HepG2 (cell line): ENCODE data around the gene DBN1. TPM values are rescaled to one million over a fixed set of nuclear protein-coding genes. Genes with fewer than 3 reads are reported as not detected.

Experiments used
- ATAC-seq: fragments of 200-7000 bp; cut with Tn5 transposase; 3 replicates; pipeline ENCODE4 v1.9.1; 2020; ENCODE audit warnings: mild to moderate bottlenecking, moderate library complexity
- BruUV-seq: library from RNA; stranded (reverse); fragments of 400-500 nt; replicated peaks from 2 replicates; lab custom pipeline; 2021; lab: Mats Ljungman, UMichigan
- CTCF ChIA-PET: fragments of 300-600 bp; formaldehyde crosslinking; extraction: SDS; loops from one replicate; lab custom pipeline; 2021; ENCODE audit warnings: low total read pairs, inconsistent platforms, low intra/inter-chr PET ratio; lab: Yijun Ruan, JAX
- POLR2A ChIA-PET: fragments of 350-600 bp; sonication (Branson Sonifier 250); formaldehyde crosslinking; loops from one replicate; lab custom pipeline; 2020; ENCODE audit warnings: antibody characterized with exemption, inconsistent platforms; lab: Yijun Ruan, JAX
- DNase-seq: peaks from one replicate; pipeline ENCODE4 v3.0.0-alpha.2; 2015; ENCODE audit warnings: low spot score
- FAIRE-seq: peaks from 3 replicates; lab custom pipeline; 2011; peaks lifted over from hg19 to GRCh38; lab: Jason Lieb, UNC
- H2AFZ ChIP-seq: one replicate; pipeline ENCODE4 v1.6.1; 2011; ENCODE audit warnings: low read length, inconsistent platforms
- H3K27ac ChIP-seq: fragments of 300-600 bp; 3 replicates; pipeline ENCODE4 v1.8.0; 2011; ENCODE audit warnings: mixed run types, mild to moderate bottlenecking, mixed read lengths, low read length, inconsistent platforms; ENCODE audit not compliant: insufficient read depth; ENCODE audit errors: extremely low read length
- H3K27me3 ChIP-seq, 2 experiments: fragments of 200-600 bp in 1 of 2; 2 replicates in 1 of 2; 3 replicates in 1 of 2; pipeline versions ENCODE4 v1.6.0 to v1.8.0; 2011; ENCODE audit warnings: low read length in 2 of 2, mild to moderate bottlenecking in 2 of 2, moderate library complexity in 2 of 2, inconsistent platforms in 1 of 2; ENCODE audit not compliant: insufficient read depth in 2 of 2, control insufficient read depth in 1 of 2
- H3K36me3 ChIP-seq, 2 experiments: fragments of 200-600 bp in 1 of 2; replicated peaks in 1 of 2; 2 replicates in 1 of 2; 3 replicates in 1 of 2; pipeline versions ENCODE4 v1.5.1 to v1.8.0; 2011; ENCODE audit warnings: low read length in 2 of 2, inconsistent platforms in 1 of 2; ENCODE audit not compliant: insufficient read depth in 2 of 2, control insufficient read depth in 1 of 2
- H3K4me1 ChIP-seq: 2 replicates; pipeline ENCODE4 v1.5.1; 2012; ENCODE audit warnings: low read length, inconsistent platforms; ENCODE audit not compliant: insufficient read depth
- H3K4me2 ChIP-seq: 2 replicates; pipeline ENCODE4 v1.6.0; 2011; ENCODE audit warnings: low read depth, low read length, inconsistent platforms
- H3K4me3 ChIP-seq, 3 experiments: fragments of 200-600 bp in 1 of 3; sonication (generic), shearing (Covaris generic) in 1 of 3; replicated peaks in 1 of 3; 2 replicates each; pipeline ENCODE4 v1.5.1; 2011 to 2016; ENCODE audit warnings: low read length in 3 of 3, inconsistent platforms in 2 of 3, low read depth in 2 of 3, mild to moderate bottlenecking in 2 of 3, control low read depth in 1 of 3, mixed read lengths in 1 of 3; ENCODE audit not compliant: insufficient read depth in 1 of 3
- H3K79me2 ChIP-seq: one replicate; pipeline ENCODE4 v1.6.1; 2011; ENCODE audit warnings: low read length, inconsistent platforms; ENCODE audit not compliant: insufficient read depth
- H3K9ac ChIP-seq: 2 replicates; pipeline ENCODE4 v1.6.0; 2011; ENCODE audit warnings: mild to moderate bottlenecking, low read depth, low read length, inconsistent platforms; ENCODE audit not compliant: insufficient read depth
- H3K9me3 ChIP-seq: 2 replicates; pipeline ENCODE4 v1.5.1; 2012; ENCODE audit warnings: mild to moderate bottlenecking, low read length
- H4K20me1 ChIP-seq: 2 replicates; pipeline ENCODE4 v1.6.0; 2011; ENCODE audit warnings: inconsistent platforms, mild to moderate bottlenecking, low read length, moderate library complexity; ENCODE audit not compliant: insufficient read depth
- ATAD3A ChIP-seq: sonication (generic); formaldehyde crosslinking; IDR thresholded peaks from 2 replicates; pipeline ENCODE4 v1.4.0; 2020; ENCODE audit warnings: missing genetic modification reagents
- CCAR2 ChIP-seq: fragments of 200-400 bp; formaldehyde crosslinking; optimal IDR thresholded peaks from 2 replicates; pipeline ENCODE3; 2018; ENCODE audit warnings: low read depth, mild to moderate bottlenecking, low read length, moderate library complexity
- GLI4 ChIP-seq: sonication (generic); formaldehyde crosslinking; IDR thresholded peaks from 2 replicates; pipeline ENCODE4 v1.5.1; 2020; ENCODE audit warnings: missing genetic modification reagents, mild to moderate bottlenecking, moderate library complexity, borderline replicate concordance
- KLF9 ChIP-seq: IDR thresholded peaks from 2 replicates; pipeline ENCODE4 v1.6.1; 2016; ENCODE audit warnings: low read depth
- MED1 ChIP-seq: sonication (generic); formaldehyde crosslinking; IDR thresholded peaks from 2 replicates; pipeline ENCODE4 v1.4.0; 2020; ENCODE audit warnings: missing genetic modification reagents
- MXD3 ChIP-seq: IDR thresholded peaks from 2 replicates; pipeline ENCODE4 v1.6.1; 2016; ENCODE audit warnings: mild to moderate bottlenecking, missing biosample characterization, missing genetic modification reagents
- REPIN1 ChIP-seq: sonication (generic); formaldehyde crosslinking; IDR thresholded peaks from 2 replicates; pipeline ENCODE4 v1.8.0; 2022; ENCODE audit warnings: missing genetic modification reagents, low read depth, mild to moderate bottlenecking, borderline replicate concordance
- RXRA ChIP-seq: sonication (generic); formaldehyde crosslinking; IDR thresholded peaks from 2 replicates; pipeline ENCODE4 v1.5.1; 2020; ENCODE audit warnings: missing genetic modification reagents
- TBL1XR1 ChIP-seq: fragments of 150-350 bp; IDR thresholded peaks from 2 replicates; pipeline ENCODE4 v1.6.1; 2014; ENCODE audit warnings: borderline replicate concordance, low read length; ENCODE audit not compliant: partially characterized antibody
- ZBTB7B ChIP-seq: sonication (generic); formaldehyde crosslinking; IDR thresholded peaks from 2 replicates; pipeline ENCODE4 v1.4.0; 2020; ENCODE audit warnings: missing genetic modification reagents
- ZMYM4 ChIP-seq: sonication (generic); formaldehyde crosslinking; IDR thresholded peaks from 2 replicates; pipeline ENCODE4 v1.8.1; 2023; ENCODE audit warnings: mild to moderate bottlenecking, missing genetic modification reagents
- ZNF101 ChIP-seq: sonication (generic); formaldehyde crosslinking; IDR thresholded peaks from 2 replicates; pipeline ENCODE4 v1.4.0; 2020; ENCODE audit warnings: mild to moderate bottlenecking, low read depth, missing genetic modification reagents, borderline replicate concordance
- ZNF253 ChIP-seq: sonication (generic); formaldehyde crosslinking; IDR thresholded peaks from 2 replicates; pipeline ENCODE4 v1.8.0; 2022; ENCODE audit warnings: mild to moderate bottlenecking, missing genetic modification reagents, borderline replicate concordance
- ZNF570 ChIP-seq: sonication (generic); formaldehyde crosslinking; IDR thresholded peaks from 2 replicates; pipeline ENCODE4 v1.4.0; 2020; ENCODE audit warnings: mild to moderate bottlenecking, missing genetic modification reagents, borderline replicate concordance
- ZNF720 ChIP-seq: sonication (generic); formaldehyde crosslinking; IDR thresholded peaks from 2 replicates; pipeline ENCODE4 v1.4.0; 2020; ENCODE audit warnings: missing genetic modification reagents
- WGBS: methylation state at CpG from one replicate; pipeline ENCODE4 v1.1.6; 2017; ENCODE audit warnings: low lambda C conversion rate; 5-methylcytosine and 5-hydroxymethylcytosine counted together
- in situ Hi-C: cut with HindIII; loops from 2 replicates; pipeline ENCODE4 v1.10.0; 2017; ENCODE audit warnings: low pct_unique_long_range_greater_than_20kb; ENCODE audit not compliant: extremely low pct_ligation_motif_present
- intact Hi-C: fragments of 100-400 bp; cut with micrococcal nuclease; formaldehyde crosslinking; loops from one replicate; pipeline ENCODE4 v1.10.0; 2022; ENCODE audit not compliant: unreplicated experiment
- polyA plus RNA-seq, 8 experiments: library from polyadenylated mRNA; depleted of rRNA in 3 of 8; stranded (reverse) in 7 of 8; unstranded in 1 of 8; fragments of >200 nt; fragmentation: Illumina TruSeq in 4 of 8; extraction: Trizol in 4 of 8; gene quantifications; 2 replicates each; pipeline versions ENCODE4 v1.2.1 to v1.2.3, GENCODE V29; 2011 to 2016; ENCODE audit warnings: low read depth in 4 of 8, missing spikeins in 1 of 8, mixed read lengths in 1 of 8; ENCODE audit not compliant: insufficient read depth in 1 of 8
- total RNA-seq, 5 experiments: library from RNA; depleted of rRNA; stranded (reverse); fragments of >200 nt; fragmentation: Illumina TruSeq; extraction: Trizol; gene quantifications; 2 replicates each; pipeline ENCODE4 v1.2.3, GENCODE V29; 2016; ENCODE audit warnings: low read depth in 1 of 5
- TF ChIP-seq, protein P1 (sequence below): sonication (generic); formaldehyde crosslinking; IDR thresholded peaks from 2 replicates; pipeline ENCODE4 v1.5.1; 2020; ENCODE audit warnings: missing genetic modification reagents, mild to moderate bottlenecking, borderline replicate concordance
- TF ChIP-seq, protein P2 (sequence below): IDR thresholded peaks from 2 replicates; pipeline ENCODE4 v1.6.1; 2016; ENCODE audit warnings: missing genetic modification reagents, missing compliant biosample characterization
- TF ChIP-seq, protein P3 (sequence below): sonication (generic); formaldehyde crosslinking; IDR thresholded peaks from 2 replicates; pipeline ENCODE4 v1.4.0; 2020; ENCODE audit warnings: missing genetic modification reagents

Gene DBN1
- total and polyA plus RNA-seq, 2 of the 13 experiments (the other 11 are each of a cell fraction or from before 2014, with no cell fraction given): 27.0 to 37.3 TPM

DNA sequence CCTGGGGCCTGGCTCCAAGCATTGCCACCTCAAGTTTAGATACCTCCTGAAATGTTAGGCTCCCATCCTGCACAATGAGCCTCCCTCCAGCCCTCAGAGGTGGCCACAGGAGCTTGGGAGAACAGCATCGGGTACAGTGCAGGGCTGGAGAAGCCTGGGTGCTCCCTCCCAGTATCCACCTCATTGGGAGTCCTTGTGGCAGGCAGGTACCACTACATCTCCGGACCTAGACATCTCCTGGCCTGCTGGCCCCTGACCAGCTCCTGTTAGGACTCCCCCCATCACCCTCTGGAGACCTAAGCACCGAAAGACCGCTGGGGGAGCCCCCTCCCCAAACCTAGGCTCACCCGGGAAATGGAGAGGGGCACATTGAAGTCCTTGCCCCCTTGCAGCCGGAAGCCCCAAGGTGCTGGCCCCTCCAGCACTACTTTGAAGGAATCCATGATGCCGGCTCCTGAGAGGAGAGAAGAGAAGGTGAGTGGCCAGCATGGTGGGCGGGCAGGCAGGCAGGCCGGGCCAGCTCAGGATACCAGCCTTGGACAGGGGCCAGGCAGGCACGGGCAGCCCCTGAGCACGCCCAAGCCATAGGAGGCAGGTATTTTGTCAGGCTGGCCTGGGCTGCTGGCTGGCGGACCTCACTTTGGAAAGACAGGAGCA, 22.8 kb upstream of the DBN1 start (continued):
- TF ChIP-seq, protein P1, sequence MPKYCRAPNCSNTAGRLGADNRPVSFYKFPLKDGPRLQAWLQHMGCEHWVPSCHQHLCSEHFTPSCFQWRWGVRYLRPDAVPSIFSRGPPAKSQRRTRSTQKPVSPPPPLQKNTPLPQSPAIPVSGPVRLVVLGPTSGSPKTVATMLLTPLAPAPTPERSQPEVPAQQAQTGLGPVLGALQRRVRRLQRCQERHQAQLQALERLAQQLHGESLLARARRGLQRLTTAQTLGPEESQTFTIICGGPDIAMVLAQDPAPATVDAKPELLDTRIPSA (CRISPR knock-in tag): no peak
- TF ChIP-seq REPIN1: 0 out of 2 replicates have a peak, but pooled peaks have one; percentile 26
- 0 out of 2 replicates have a peak, but pooled peaks have one; percentile 23 for TF ChIP-seq MED1 (CRISPR knock-in tag)
- TF ChIP-seq GLI4 (CRISPR knock-in tag): peak; percentile 32; the same call in 1 of the 2 replicates

- Histone ChIP-seq H3K9me3 (no peaks in the 10 kb centered on the region), H3K27ac (peak overlapping the region; percentile 60), H3K9ac (no peak overlapping the region), H3K27me3 (peaks cover 0 to 19% of the 10 kb centered on the region in 2 experiments; a peak in 2 of 5 replicates), H3K4me2 (peak overlapping the region; percentile 99), H3K4me3 (peak overlapping the region in 2 of 3 experiments; percentile 65 to 85; a peak in 4 of 6 replicates), H3K79me2 (no peaks in the 10 kb centered on the region), H3K36me3 (peaks cover 4 to 7% of the 10 kb centered on the region in 2 experiments; a peak in 1 of 5 replicates), H4K20me1 (peaks cover 15% of the 10 kb centered on the region; the same call in 1 of the 2 replicates), H3K4me1 (peaks cover 38% of the 10 kb centered on the region), H2AFZ (no peak overlapping the region)
- FAIRE-seq (no peak), DNase-seq (peak; percentile 62), ATAC-seq (no peak)
- POLR2A ChIA-PET: interaction anchor here (1.0 to 3.6 kb wide), 9 partner anchors 14 to 408 kb away, joined by 4 to 42 read pairs (median 9); partner anchors contain the start of genes DDX41, DOK3 and FGFR4
- TSS peak; percentile 62 for BruUV-seq
- in situ Hi-C loops (no loop called here), intact Hi-C loops (loop anchor here (1.0 to 5.0 kb wide), 3 partner anchors 39 to 183 kb away; partner anchors contain the start of gene MXD3)
- WGBS: 84% methylated on average over 11 of the region's 14 CpGs
- CTCF ChIA-PET: interaction anchor here (1.4 kb wide), 1 partner anchor 39 kb away, joined by 4 read pairs; no protein-coding TSS in a partner anchor
- TF ChIP-seq ZMYM4 (CRISPR knock-in tag) (0 out of 2 replicates have a peak, but pooled peaks have one; percentile 3), ZBTB7B (no peak), TBL1XR1 (no peak), ZNF253 (no peak), RXRA (CRISPR knock-in tag) (no peak), KLF9 (no peak), CCAR2 (no peak), MXD3 (CRISPR knock-in tag) (no peak), ZNF720 (CRISPR knock-in tag) (no peak), ZNF570 (CRISPR knock-in tag) (no peak), ATAD3A (no peak), ZNF101 (CRISPR knock-in tag) (no peak)
- TF ChIP-seq, protein P2, sequence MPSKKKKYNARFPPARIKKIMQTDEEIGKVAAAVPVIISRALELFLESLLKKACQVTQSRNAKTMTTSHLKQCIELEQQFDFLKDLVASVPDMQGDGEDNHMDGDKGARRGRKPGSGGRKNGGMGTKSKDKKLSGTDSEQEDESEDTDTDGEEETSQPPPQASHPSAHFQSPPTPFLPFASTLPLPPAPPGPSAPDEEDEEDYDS (CRISPR knock-in tag): peak; percentile 64
- TF ChIP-seq, protein P3, sequence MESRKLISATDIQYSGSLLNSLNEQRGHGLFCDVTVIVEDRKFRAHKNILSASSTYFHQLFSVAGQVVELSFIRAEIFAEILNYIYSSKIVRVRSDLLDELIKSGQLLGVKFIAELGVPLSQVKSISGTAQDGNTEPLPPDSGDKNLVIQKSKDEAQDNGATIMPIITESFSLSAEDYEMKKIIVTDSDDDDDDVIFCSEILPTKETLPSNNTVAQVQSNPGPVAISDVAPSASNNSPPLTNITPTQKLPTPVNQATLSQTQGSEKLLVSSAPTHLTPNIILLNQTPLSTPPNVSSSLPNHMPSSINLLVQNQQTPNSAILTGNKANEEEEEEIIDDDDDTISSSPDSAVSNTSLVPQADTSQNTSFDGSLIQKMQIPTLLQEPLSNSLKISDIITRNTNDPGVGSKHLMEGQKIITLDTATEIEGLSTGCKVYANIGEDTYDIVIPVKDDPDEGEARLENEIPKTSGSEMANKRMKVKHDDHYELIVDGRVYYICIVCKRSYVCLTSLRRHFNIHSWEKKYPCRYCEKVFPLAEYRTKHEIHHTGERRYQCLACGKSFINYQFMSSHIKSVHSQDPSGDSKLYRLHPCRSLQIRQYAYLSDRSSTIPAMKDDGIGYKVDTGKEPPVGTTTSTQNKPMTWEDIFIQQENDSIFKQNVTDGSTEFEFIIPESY (CRISPR knock-in tag): no peak
Observed at GRCh38 chr5:177495243-177496060, 22.0 kb upstream of the DBN1 start.
